Osteoblast (primary cell): ENCODE data around the gene METTL2B. TPM values are rescaled to one million over a fixed set of nuclear protein-coding genes. Genes with fewer than 3 reads are reported as not detected.
"Not testable (repeated sequence)": the region's sequence is repeated elsewhere in the genome, so short reads cannot be mapped to it uniquely, and the experiment has no call there.

Source experiments
- DNase-seq: peaks from one replicate; pipeline ENCODE4 v3.0.0; 2011; ENCODE audit warnings: low spot score, mixed read lengths; ENCODE audit not compliant: insufficient read length; ENCODE audit errors: missing footprints
- H2AFZ ChIP-seq: 2 replicates; pipeline ENCODE4 v1.6.0; 2011; ENCODE audit warnings: mild to moderate bottlenecking, low read length
- H3K27ac ChIP-seq: 2 replicates; pipeline ENCODE4 v1.5.1; 2011; ENCODE audit warnings: mild to moderate bottlenecking, low read depth, low read length, moderate library complexity
- H3K27me3 ChIP-seq: 2 replicates; pipeline ENCODE4 v1.6.0; 2012; ENCODE audit warnings: mild to moderate bottlenecking, control low read depth, inconsistent platforms, low read length, moderate library complexity; ENCODE audit not compliant: insufficient read depth
- H3K36me3 ChIP-seq: 2 replicates; pipeline ENCODE4 v1.5.1; 2011; ENCODE audit warnings: mild to moderate bottlenecking, low read length, control low read depth, moderate library complexity; ENCODE audit not compliant: insufficient read depth
- H3K4me1 ChIP-seq: 2 replicates; pipeline ENCODE4 v1.5.1; 2011; ENCODE audit warnings: mild to moderate bottlenecking, low read length, control low read depth, moderate library complexity; ENCODE audit not compliant: insufficient read depth
- H3K4me2 ChIP-seq: 2 replicates; pipeline ENCODE4 v1.6.0; 2011; ENCODE audit warnings: mild to moderate bottlenecking, low read length; ENCODE audit not compliant: insufficient read depth
- H3K4me3 ChIP-seq: fragments of 200-600 bp; sonication (generic); 3 replicates; pipeline ENCODE4 v1.5.1; 2012; ENCODE audit warnings: mild to moderate bottlenecking, low read length, inconsistent platforms; ENCODE audit not compliant: insufficient read depth
- H3K79me2 ChIP-seq: 2 replicates; pipeline ENCODE4 v1.6.0; 2012; ENCODE audit warnings: mild to moderate bottlenecking, low read length, control low read depth, inconsistent platforms; ENCODE audit not compliant: insufficient read depth
- H3K9me3 ChIP-seq: 2 replicates; pipeline ENCODE4 v1.5.1; 2011; ENCODE audit warnings: low read depth, low read length, control low read depth
- H4K20me1 ChIP-seq: 2 replicates; pipeline ENCODE4 v1.6.0; 2012; ENCODE audit warnings: mild to moderate bottlenecking, low read length, control low read depth; ENCODE audit not compliant: insufficient read depth
- total RNA-seq: library from RNA; depleted of rRNA; stranded (reverse); fragments of >200 nt; gene quantifications from 2 replicates; pipeline ENCODE4 v1.2.3, GENCODE V29; 2012
- TF ChIP-seq, protein P1 (sequence below): IDR thresholded peaks from 2 replicates; pipeline ENCODE4 v1.5.1; 2011; ENCODE audit warnings: mild to moderate bottlenecking, low read depth, low read length, moderate library complexity; ENCODE audit errors: extremely low read depth

Gene METTL2B
- total RNA-seq, 1 donor: 30.8 TPM

DNA sequence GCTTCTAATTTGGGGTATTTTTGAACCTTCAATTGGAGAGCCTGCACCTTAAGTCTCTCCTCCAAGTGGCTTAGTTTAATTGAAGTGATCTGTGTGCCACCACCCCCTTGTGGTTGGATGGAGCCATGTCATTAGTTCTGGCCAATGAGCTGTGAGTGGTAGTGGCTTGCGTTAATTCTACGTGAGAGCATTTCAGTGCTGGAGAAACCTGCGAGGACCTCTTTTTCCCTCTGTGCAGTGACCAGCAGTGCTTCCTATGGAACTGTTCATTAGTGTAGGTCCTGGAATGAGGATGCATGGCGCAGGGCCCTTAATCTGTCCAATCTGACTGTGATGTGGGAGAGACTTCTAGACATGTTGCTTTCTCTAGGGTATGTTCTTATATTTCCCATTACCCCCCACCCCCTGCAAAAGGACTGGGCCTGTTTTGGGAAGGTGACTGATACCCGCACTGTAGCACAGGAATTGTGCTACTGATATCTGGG, 17.1 kb upstream of the METTL2B start:
- peak; percentile 78 for DNase-seq
- H3K4me2 ChIP-seq: no peak overlapping the region
- no peak overlapping the region for H2AFZ ChIP-seq
- H3K4me1 ChIP-seq: peaks cover 25% of the 10 kb centered on the region
- H3K79me2 ChIP-seq: peaks cover 34% of the 10 kb centered on the region
- H3K36me3 ChIP-seq: peaks cover 7% of the 10 kb centered on the region
- H3K27me3 ChIP-seq: no peaks in the 10 kb centered on the region
- H3K4me3 ChIP-seq: no peak overlapping the region
- peaks cover 27% of the 10 kb centered on the region for H4K20me1 ChIP-seq
- TF ChIP-seq, protein P1, sequence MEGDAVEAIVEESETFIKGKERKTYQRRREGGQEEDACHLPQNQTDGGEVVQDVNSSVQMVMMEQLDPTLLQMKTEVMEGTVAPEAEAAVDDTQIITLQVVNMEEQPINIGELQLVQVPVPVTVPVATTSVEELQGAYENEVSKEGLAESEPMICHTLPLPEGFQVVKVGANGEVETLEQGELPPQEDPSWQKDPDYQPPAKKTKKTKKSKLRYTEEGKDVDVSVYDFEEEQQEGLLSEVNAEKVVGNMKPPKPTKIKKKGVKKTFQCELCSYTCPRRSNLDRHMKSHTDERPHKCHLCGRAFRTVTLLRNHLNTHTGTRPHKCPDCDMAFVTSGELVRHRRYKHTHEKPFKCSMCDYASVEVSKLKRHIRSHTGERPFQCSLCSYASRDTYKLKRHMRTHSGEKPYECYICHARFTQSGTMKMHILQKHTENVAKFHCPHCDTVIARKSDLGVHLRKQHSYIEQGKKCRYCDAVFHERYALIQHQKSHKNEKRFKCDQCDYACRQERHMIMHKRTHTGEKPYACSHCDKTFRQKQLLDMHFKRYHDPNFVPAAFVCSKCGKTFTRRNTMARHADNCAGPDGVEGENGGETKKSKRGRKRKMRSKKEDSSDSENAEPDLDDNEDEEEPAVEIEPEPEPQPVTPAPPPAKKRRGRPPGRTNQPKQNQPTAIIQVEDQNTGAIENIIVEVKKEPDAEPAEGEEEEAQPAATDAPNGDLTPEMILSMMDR: peak; percentile 72
- no peaks in the 10 kb centered on the region for H3K9me3 ChIP-seq
- no peak overlapping the region for H3K27ac ChIP-seq

DNA sequence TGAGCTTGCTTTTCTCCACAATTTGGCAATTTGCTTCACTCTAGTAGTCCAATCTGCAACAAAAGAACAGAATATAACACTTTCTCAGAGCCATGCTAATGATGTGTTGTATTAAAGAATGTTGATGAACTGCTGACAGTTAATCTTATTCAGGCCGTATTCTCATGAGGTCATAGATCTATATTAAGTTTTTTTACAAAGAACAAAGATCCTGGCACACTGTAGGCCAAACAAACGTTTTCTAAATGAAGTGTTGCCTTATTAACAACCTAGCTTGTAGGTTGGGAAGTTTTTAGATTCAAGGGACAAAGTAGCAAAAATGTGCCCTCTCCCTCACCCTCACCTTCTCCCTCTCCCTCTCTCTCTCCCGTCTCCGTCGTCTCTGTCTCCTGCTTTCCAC, 14.1 kb upstream of the METTL2B start:
- Histone ChIP-seq H3K79me2 (peaks cover 17% of the 10 kb centered on the region), H3K4me2 (no peak overlapping the region), H3K27me3 (no peaks in the 10 kb centered on the region), H4K20me1 (peaks cover 16% of the 10 kb centered on the region), H3K27ac (no peak overlapping the region), H3K4me3 (no peak overlapping the region), H3K36me3 (peaks cover 7% of the 10 kb centered on the region), H2AFZ (no peak overlapping the region), H3K9me3 (no peaks in the 10 kb centered on the region), H3K4me1 (peaks cover 4% of the 10 kb centered on the region)
- TF ChIP-seq, protein P1: no peak
- DNase-seq: no peak

DNA sequence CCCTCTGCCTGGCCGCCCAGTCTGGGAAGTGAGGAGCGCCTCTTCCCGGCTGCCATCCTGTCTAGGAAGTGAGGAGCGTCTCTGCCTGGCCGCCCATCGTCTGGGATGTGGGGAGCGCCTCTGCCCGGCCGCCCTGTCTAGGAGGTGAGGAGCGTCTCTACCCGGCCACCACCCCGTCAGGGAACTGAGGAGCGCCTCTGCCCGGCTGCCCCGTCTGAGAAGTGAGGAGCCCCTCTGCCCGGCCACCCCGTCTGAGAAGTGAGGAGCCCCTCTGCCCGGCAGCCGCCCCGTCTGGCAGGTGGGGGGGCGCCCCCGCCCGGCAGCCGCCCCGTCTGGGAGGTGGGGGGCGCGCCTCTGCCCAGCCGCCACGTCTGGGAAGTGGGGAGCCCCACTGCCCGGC, 13.2 kb upstream of the METTL2B start:
- not testable (repeated sequence) for H3K4me1 ChIP-seq, H3K4me3 ChIP-seq, H3K27me3 ChIP-seq, H3K4me2 ChIP-seq, H3K36me3 ChIP-seq, H3K9me3 ChIP-seq, DNase-seq, H2AFZ ChIP-seq, H3K27ac ChIP-seq
- peaks cover 16% of the 10 kb centered on the region for H4K20me1 ChIP-seq
- peaks cover 13% of the 10 kb centered on the region for H3K79me2 ChIP-seq

DNA sequence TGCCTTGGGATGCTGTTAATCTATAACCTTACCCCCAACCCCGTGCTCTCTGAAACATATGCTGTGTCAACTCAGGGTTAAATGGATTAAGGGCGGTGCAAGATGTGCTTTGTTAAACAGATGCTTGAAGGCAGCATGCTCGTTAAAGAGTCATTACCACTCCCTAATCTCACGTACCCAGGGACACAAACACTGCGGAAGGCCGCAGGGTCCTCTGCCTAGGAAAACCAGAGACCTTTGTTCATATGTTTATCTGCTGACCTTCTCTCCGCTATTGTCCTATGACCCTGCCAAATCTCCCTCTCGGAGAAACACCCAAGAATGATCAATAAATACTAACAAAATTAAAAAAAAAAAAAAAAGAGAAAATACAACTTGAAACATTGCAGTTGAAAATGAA, 12.6 kb upstream of the METTL2B start:
- H3K9me3 ChIP-seq, DNase-seq, H3K4me2 ChIP-seq, H3K27me3 ChIP-seq, H3K79me2 ChIP-seq, H3K4me1 ChIP-seq, H3K27ac ChIP-seq, H3K36me3 ChIP-seq, H3K4me3 ChIP-seq, H2AFZ ChIP-seq: not testable (repeated sequence)
- H4K20me1 ChIP-seq: peaks cover 13% of the 10 kb centered on the region

DNA sequence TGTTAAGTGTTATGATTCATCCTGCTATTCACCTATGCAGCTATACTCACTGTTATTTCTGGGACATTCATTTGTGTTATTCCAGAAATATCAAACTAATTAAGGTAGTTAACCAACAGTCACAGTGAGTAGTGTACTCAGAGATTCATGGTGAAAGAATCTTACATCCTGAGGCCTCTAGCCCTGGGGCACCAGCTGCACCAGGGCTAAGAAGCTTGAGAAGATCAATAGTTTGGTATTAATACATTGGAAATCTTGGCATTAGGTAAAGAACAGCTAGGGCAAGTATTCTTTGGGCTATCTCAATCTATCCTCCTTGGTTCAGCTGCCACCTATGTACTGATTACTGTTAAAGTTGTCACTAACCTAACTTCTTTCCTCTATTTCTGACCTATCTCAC, 9.7 kb upstream of the METTL2B start:
- H3K4me3 ChIP-seq, H2AFZ ChIP-seq, H3K79me2 ChIP-seq, H3K27ac ChIP-seq, H3K27me3 ChIP-seq, DNase-seq, H3K36me3 ChIP-seq, H3K4me2 ChIP-seq, H3K4me1 ChIP-seq, H4K20me1 ChIP-seq, H3K9me3 ChIP-seq: not testable (repeated sequence)

DNA sequence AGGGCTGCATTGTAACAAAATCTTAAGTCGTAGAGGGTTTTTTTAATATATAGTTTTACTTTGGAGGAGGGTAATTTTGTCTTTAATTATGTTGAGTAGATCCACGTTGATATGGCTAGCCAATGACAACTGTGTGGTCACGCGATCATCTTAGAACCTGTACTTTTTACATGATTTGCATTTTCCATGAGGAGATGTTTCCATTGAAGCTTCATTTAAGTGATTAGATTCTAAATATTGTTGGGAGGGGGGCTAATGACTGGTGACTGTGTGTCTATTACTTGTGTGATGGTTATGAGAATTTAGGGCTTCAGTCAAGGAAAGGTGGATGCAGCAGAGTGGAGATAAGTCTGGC, 765 bp downstream of the METTL2B start:
- not testable (repeated sequence) for H3K27me3 ChIP-seq, H3K9me3 ChIP-seq, H4K20me1 ChIP-seq, DNase-seq
- peaks cover 11% of the 10 kb centered on the region for H3K36me3 ChIP-seq
- H3K4me1 ChIP-seq: peaks cover 15% of the 10 kb centered on the region
- peak overlapping the region; percentile 91 for H2AFZ ChIP-seq
- peak overlapping the region; percentile 84 for H3K4me3 ChIP-seq
- H3K79me2 ChIP-seq: peaks cover 27% of the 10 kb centered on the region
- H3K4me2 ChIP-seq: peak overlapping the region; percentile 90
- peak overlapping the region; percentile 82 for H3K27ac ChIP-seq

DNA sequence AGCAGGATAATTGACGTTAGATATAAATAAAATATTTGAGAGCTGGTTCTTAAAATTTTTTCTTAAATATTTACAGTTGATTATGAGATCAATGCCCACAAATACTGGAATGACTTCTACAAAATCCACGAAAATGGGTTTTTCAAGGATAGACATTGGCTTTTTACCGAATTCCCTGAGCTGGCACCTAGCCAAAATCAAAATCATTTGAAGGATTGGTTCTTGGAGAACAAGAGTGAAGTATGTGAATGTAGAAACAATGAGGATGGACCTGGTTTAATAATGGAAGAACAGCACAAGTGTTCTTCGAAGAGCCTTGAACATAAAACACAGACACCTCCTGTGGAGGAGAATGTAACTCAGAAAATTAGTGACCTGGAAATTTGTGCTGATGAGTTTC, 2.5 kb downstream of the METTL2B start:
- H3K4me3 ChIP-seq, H2AFZ ChIP-seq, DNase-seq, H4K20me1 ChIP-seq, H3K9me3 ChIP-seq, H3K4me2 ChIP-seq, H3K27me3 ChIP-seq, H3K27ac ChIP-seq: not testable (repeated sequence)
- Histone ChIP-seq H3K36me3 (peaks cover 14% of the 10 kb centered on the region), H3K79me2 (peaks cover 27% of the 10 kb centered on the region), H3K4me1 (peaks cover 15% of the 10 kb centered on the region)

DNA sequence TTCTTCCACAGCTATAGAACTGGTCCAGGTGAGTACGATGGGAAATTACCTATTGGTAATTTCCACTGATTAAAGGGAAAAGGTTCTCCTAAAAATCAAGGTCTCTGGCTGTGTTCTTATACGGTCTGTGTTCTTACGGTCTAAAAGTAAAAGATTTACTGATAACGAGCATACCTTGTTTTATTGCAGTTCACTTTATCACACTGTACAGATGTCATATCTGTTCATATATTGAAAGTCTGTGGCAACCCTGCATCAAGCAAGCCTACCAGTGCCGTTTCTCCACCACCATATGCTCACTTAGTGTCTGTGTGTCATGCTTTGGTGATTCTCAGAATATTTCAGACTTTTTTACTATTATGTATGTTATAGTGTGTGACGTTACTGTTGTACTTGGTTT, 11.6 kb downstream of the METTL2B start:
- not testable (repeated sequence) for H3K4me2 ChIP-seq, DNase-seq, H3K79me2 ChIP-seq, H3K9me3 ChIP-seq, H4K20me1 ChIP-seq, H3K4me3 ChIP-seq, H3K4me1 ChIP-seq, H3K36me3 ChIP-seq, H2AFZ ChIP-seq, H3K27me3 ChIP-seq, H3K27ac ChIP-seq
